NCI-H510A treated with DMSO at 0.1 percent for 48 hours (cell line): ENCODE results near the gene METTL25B.
A peak's percentile ranks its signal among the peaks of the same experiment; 100 is the strongest.

Experiments
- DNase-seq: peaks from one replicate; lab custom pipeline; 2025; lab: John Stamatoyannopoulos, UW

METTL25B gene

DNA sequence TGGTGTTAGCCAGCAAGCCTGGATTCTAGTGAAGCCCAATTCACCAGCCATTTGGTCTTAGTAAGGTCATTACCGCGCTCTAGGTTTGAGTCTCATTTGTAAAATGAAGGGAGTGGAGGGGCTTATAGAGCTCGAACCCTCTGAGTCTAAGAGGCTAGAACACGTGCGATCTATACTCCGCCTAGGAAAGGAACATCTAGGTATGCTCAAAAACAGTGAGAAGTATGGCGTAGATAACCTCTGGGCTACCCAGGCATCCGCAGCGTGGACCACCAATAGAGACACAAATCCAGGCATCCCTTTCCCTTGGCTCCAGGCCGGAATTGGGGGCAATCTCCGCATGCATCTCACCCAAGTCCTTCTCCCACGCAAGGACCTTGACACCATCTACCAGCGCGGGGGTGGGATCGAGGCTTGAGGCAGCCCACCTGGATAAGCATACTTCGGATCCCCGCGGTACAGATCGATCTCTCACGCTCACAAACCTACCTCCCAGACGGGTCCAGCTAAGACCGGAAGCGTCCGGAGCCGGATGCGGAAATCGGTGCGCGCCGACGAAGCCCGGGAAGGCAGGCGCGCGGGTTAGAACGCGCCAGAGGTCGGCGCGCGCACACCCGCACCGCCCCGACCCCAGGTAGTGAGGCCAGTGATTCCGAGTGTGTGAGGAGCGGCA is at the start of gene METTL25B:
METTL25B (plus strand) TSS at position 544 of the 673 bp plus-strand sequence. CDS start 636 bp downstream, outside the sequence.
- DNase-seq, result peak; percentile 82

DNA sequence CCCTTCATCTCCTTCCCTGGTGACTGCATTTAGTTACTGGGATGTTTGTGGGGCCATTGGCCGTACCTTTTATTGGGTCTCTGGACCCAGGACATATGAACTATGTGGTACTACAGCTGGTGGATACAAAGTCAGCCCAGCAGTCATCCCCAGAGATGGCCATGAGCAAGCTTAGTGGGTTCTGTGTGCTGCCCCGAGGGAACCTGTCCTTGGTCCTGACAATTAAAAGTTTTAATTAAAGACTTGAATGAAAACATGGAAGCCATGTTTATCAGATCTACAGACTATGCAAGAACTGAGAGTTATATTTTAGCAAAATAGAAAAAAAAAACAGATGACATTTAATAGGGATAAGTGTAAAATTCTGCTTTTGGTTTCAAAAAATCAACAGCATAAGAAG is 48.2 kb upstream of the METTL25B start:
- no peak for DNase-seq

DNA sequence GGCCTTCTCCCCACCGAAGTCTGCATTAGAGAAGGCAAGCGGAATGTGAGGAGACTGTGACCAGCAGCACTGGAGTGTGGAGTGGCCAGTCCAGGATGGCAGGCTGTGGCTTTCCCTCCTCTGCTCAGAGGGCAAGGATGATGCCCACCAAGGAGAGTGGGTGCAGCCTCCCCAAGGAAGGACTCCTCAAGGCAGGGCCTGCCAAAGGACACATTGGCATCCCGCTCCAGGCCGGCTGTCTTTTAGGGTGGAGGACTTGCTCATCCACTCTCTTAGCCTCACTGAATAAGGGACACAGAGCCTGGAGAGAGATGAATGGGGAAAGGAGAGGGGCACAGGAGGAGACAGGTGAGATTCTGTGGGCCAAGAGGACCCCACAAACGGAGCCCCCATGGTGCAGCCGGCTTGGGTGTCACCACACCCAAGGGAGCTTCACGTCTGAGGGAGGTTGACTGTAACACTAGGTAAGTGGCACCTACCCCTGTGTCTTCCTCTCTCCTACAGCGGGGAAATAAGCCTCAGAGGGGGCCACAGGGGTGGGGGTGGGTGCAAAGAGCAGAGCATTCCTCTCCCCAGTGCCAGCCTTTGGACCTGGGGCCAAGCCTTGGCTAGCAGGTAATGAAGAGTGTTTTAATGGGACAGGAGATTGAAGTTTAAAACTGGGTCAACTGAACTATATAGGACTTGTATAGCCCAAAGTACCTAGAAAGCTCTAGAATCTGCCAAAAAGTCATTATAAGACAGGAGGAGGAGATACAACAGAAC is 46.9 kb upstream of the METTL25B start:
- DNase-seq, result no peak

DNA sequence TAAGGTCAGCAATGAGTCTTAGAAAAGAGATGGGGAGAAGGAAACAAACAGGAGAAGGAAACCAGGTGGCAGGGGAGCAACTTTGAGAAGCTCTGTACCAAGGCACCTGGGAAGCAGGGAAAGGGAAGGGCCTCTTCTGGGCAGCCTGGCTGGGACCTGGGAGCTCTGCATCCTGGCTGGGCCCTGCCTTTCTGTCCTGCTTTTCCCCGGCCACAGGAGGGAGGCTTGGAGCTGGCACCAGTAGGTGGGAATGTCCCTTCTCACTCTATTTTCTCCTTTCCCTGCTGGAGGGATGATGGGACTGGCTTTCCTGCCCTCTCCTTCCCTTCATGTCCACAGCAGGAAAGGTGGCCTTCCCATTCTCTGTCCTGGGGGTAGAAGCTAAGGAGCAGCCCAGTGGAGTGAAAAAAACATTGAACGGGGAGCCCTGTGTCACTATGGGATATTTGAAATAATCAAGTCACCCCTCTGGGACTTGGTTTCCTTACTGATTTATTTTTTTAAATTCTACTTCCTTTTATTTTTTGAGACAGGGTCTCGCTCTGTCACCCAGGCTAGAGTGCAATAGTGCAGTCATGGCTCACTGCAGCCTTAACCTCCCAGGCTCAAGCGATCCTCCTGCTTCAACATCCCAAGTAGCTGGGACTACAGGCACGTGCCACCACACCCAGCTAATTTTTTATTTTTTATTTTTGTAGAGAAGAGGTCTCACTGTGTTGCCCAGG is 45.9 kb upstream of the METTL25B start:
- no peak for DNase-seq

DNA sequence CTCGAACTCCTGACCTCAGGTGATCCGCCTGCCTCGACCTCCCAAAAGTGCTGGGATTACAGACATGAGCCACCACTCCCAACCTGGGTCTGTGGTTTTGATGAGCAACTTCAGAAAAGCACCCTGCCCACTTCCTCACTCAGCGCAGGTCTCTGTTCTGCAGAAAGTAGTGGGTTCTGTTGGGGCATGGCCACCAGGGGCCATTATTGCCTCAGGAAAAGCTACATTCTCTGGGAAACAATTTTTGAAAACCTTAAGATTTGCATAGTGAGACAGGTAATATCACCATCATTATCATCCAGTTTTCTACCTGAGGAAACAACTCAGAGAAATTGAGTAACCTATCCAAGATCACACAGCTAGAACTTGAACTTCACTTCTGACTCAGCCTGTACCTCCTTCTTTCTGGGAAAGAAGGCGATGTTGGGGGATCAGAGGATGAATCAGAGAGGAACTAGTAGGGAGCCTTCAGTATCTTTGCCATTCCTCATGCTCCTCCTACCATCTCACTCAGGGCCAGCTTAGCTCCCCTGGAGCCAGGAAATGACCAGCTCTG is 44.0 kb upstream of the METTL25B start:
- no peak for DNase-seq

DNA sequence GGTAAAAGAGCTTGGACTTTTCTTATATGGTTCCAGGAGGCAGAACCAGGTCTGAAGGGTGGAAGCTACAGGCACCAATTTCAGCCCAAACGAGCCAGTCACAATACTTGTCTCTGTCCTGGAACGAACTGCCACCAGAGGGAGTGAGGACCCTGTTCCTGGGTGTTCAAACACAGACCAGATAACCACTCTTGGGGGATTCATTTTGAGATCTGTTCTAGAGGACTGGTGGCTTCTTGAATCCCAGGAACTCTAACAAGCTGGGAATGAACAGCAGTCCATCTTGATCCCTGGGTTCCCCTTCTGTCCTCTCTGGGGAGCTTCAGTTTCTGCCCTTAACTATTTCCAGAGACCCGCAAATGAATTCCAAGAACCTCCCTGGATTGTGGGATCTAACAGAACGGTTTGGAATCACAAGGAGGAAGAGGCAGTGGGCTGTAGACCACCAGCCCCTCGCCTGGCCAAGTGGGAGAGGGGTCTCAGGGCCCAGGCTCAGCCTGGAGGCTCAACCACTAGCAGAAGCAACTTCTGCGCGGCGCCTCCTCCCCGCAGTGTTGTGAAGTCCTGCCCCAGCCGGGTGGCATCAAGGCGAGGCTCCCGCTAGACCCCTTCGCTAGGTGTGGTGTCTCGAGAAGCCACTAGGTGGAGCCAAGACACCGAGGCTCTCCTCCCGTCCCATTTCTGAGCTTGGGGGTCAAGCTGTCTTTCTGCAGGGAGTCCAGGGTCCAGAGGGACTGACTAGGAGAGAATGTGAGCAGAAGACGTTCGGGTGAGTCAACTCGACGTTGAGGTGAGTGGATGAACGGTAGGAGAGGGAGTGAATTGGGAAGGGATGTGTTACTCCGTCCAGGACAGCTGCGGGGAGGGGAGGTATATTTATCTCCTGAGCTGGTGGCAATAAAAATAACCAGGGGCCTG is 39.0 kb upstream of the METTL25B start:
- peak; percentile 85 for DNase-seq

DNA sequence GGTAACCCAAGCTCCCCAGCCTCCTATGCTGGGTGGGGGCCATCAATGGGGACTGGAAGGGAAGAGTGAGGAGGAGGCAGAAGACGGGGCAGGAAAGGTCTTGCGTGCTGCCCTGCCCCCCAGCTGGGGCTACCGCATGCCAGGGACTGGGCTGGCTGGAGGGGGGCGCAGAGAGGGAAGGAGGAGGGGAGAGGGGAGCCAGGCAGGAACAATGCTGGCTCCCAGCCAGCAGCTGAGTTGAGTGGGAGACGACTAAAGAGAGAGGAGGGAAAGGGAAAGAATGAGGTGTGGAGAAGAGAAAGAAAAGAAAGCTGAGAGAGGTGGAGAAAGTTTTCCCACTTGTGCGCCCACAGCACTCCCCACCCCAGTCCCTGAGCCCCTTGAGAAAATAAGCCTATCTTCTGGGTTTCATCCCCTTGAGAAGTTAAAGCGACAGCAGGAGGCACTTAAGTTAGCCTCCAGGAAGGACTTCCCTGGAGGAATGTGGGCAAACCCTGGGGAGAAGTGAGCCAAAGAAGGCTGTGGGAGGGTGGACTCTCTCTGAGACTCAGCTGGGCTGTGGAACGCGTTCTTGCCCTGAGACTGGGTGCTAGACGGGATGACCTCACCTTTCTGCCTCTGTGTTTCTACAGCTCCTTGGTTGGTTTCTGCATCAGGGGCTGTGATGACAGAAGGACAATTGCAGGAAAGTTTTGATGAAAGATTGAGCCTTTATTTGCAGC is 38.2 kb upstream of the METTL25B start:
- no peak for DNase-seq

DNA sequence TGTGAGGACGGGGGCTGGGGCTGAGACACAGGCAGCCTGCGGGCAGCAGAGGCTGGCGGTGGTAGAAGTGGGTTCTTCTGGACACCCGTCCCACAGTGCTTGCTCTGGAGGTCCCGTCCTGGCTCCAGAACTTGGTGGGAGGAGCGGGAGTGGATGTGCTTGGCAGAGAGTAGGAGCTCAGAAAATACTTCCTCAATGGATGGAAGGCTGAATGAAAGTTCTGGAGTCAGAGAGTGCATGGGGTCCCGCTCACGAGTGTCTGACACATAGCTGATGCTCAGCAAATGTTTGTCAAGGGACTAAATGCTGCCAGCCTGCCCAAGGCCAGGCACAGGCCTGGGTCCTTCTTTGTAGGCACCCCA is 37.6 kb upstream of the METTL25B start:
- DNase-seq, result no peak

DNA sequence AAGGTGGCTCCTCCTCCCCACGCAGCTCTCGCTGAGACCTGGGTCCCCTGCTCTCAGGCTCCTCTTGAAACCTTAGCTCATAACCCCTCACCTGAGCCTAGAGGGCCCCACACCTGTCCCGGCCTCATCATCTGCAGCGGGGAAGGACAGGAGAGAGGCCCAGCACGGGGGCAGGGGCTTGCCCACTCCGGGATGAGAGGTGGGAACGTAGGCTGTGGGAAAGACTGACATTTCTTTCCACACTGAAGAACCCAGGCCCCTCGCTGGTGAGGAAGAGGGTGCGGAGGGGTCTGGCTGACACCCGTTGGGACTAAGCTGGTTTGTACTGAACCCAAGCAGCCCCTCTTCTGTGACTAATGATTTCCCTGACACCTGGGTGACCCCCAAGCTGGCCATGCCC is 37.1 kb upstream of the METTL25B start:
- DNase-seq, result no peak

DNA sequence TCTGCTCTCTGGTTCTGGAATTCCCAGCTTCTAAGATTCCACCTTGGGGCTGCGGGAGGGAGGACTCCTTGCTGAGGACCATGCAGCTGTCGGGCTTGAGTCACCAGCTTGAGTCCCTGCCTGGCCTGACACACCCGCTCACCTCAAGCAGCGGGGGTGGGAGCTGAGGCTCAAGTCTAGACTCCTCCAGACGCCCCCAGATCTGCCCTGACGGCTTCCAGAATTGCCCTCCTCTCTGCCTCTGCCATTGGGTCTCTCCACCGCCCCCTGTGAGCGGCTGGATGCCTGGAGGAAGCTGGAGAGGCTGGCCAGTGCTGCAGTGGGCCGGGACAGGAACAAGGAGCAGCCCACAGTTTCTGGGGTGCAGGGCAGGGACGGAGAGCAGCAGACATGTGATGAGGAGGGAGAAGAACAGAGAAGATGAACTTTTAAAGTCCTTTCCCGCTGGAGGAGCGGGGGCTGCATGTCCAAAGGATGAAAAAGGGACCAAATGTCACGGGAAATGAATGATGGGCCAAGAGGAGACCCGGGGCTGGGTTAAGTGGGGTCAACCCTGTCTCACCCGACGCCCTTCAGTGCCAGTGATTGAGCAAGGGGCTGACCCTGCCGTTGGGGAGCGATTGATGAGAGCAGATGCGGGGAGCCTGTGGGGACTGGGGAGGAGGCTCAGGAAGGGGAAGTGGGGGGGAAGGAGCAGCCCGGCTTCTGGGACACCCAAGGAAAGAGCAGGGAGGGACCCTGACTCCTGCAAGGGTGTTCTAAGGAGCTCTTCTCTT is 36.4 kb upstream of the METTL25B start:
- no peak for DNase-seq

DNA sequence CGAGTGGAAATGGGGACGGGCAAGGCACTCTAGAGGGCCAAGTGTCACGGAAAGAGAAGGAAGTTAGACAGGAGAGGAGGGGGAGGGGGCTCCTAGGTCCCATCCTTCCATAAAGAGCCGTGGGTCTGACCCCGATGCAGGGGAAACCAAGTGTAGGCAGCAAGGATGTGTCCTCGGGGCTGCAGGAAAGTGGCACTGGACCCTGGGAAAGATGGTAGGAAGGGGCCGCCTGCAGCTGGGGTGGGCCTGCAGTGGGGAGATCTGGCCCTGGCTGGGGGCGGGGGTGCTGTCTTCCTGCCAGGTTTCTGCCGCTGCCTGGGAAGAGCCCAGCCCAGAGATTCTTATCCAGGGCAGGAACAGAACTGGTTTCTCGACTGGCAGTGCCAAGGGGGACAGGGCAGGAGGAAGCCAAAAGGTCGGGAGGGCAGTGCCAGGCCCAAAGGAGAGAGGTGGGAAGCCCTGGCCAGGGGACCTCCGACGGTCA is 35.8 kb upstream of the METTL25B start:
- DNase-seq, result no peak

DNA sequence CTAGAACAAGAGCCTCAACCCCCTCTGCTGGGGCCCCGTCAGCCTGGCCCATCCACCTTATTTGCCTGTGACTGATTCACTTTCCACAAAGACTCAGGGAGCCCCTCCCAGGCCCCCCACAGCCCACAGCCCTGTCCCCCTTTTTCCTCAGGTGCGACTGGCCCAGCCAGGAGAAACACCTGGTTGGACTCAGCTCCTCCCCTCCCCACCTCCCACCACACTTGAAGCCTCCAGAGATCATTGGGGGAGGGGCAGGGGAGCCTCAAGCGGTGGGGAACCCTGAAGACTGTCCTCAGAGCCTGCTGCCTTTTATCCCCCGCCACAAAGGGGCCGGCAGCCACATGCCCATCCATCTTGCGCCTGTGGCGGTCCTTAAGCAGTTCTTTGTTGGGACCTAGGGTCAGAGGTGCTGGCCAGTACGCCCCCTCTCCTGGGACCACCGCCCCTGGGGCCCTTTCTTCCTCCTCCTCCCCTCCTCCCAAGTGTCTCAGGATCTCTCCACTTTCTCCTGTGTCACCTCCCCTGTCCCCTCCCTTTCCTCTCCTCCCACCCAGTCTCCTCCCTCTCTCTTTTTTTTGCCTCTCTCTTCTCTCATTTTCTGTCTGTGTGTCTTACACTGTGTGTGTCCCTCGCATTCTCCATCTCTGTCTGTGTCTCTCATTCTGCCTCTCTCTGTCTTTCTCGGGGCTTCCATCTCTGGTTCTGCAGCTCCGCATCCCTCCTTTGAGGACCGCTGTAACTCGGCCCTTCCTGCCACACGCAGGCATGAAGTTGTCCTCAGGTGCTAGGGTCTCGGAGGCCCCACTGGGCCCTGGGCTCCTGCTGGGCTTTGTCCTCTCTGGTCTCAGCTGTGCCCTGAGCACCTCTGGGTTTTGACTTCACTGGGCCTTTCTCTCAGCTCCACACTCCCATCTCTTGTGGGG is 35.1 kb upstream of the METTL25B start:
- DNase-seq, result peak; percentile 83

DNA sequence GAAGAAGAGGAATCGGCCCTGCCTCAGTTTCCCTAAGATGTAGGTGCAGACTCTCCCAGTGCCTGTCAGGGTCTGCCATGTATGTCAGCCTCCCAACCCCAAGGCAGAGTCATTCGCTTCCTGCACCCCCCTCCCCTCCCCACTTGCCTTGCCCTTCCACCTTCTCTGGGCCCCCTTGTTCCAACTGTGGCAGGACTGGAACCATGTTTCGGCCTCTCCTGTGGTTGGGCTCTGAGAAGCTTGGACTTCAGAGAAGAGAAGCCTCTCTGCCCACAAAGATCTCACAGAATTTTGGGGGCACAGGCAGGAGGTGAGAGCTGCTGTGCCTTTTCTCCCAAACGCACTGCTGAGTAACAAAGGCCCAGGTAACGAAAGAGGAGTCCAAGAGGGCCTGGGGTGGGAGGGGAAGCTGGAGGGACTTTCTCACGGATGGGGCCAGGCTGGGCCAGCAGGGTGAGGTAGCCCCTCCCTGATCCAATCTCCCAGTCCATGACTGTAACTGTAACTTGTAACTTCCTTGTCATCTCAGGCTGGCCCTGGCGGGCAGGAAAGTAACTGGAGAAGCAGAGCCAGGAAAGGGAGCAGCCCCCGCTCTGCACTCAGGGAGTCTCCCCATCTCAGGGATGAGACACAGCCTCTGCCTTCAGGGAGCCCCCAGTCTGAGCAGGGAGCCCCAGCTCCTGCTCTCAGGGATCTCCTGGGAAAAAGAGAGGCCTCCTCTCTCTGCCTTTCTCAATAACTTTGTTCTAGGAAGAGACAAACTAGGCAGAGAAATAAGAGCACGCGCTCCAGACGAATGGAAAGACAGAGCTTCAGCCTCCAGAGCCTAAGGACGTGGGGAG is 34.2 kb upstream of the METTL25B start:
- peak; percentile 64 for DNase-seq

DNA sequence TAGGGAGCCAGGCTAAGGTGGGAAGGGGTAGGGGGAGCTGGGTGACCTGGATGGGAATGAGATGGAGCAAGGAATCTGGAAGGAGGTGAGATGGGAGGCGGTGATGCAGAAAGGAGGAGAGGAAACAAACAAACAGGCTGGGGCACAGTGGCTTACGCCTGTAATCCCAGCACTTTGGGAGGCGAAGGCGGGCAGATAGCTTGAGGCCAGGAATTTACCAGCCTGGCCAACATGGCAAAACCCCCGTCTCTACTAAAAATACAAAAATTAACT is 33.6 kb upstream of the METTL25B start:
- no peak for DNase-seq

DNA sequence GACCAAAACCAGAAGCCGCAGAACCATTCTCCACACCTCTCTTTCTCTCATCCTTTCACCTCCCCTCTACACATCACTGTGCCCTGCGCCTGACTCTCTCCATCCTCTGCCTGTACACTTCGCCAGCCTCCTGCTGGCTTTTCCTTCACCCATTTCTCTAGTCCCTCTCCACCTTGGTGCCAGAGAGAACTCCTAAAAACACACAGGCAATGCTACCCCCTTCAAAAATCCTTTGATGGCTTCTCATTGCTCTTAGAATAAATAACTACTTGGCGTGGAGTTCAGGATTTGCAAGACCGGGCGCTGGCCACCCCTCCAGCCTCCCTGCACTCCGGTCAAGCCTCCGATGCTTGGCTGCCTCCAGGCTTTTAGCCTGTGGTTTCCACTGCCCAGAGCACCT is 31.5 kb upstream of the METTL25B start:
- no peak for DNase-seq

DNA sequence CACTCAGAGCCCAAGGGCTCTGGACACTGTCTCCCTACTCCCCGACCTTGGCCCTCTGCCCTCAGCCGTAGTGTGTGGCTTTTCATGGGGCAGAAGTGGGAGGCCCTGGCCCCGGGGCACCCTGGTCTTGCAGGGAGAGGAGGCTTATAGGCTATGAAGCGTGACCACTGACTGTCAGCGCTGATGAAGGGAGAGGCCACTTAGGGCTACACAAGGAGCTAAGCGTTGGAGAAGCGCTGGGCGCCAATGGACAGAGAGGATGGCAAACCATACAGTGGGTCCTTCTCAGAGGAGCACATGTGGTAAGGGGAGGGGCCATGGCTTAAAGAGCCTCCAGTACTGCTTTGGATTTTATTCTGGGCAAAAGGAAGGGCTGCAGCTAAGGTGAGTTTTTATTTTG is 30.8 kb upstream of the METTL25B start:
- peak; percentile 87 for DNase-seq

DNA sequence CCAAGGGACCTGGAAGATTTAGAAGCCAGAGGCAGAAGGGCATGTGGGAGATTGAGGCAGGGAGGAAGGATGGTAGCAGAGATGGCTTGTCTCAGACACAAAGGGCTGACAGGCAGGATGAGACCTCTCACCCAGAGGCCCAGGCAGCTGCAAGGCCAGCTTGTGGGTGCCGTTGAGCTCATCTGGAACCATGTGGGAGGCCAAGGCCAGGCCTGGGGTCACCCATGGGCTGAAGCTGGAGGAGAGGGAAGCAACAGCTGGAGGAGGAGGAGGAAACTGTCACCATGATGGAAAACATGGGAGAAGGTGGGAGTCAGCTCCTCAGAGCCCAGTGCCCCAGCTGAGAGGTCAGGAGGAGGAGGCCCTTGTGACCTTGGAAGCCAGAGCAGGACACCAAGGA is 29.3 kb upstream of the METTL25B start:
- no peak for DNase-seq
